ENCODE measurements around the gene SEC23A. TPM values are rescaled to one million over a fixed set of nuclear protein-coding genes. Genes with fewer than 3 reads are reported as not detected.
A peak's percentile ranks its signal among the peaks of the same experiment; 100 is the strongest.

The SEC23A gene
- total and polyA plus RNA-seq, 2 of the 13 experiments (the other 11 are each of a cell fraction or from before 2014, with no cell fraction given), result 403 to 887 TPM

GRCh38 chr14:39104078-39104801 is 1.2 kb upstream of the SEC23A start (continued):
- TF ChIP-seq HNF1B (CRISPR knock-in tag; IDR thresholded peaks at IDR 0.05) (peak; percentile 38; the same call in 1 of the 2 replicates), GLI4 (CRISPR knock-in tag; IDR thresholded peaks at IDR 0.05; ENCODE audit: borderline replicate concordance) (0 out of 2 replicates have a peak, but pooled peaks have one; percentile 54), MIER2 (CRISPR knock-in tag; IDR thresholded peaks at IDR 0.05) (0 out of 2 replicates have a peak, but pooled peaks have one; percentile 0), SMAD9 (CRISPR knock-in tag; IDR thresholded peaks at IDR 0.05) (0 out of 2 replicates have a peak, but pooled peaks have one; percentile 74), CCDC6 (CRISPR knock-in tag; IDR thresholded peaks at IDR 0.05) (0 out of 2 replicates have a peak, but pooled peaks have one; percentile 35), IKZF4 (CRISPR knock-in tag; IDR thresholded peaks at IDR 0.05; ENCODE audit: borderline replicate concordance, low read depth, not compliant biosample characterization) (peak; percentile 49), RXRA (CRISPR knock-in tag; IDR thresholded peaks at IDR 0.05) (peak; percentile 35; the same call in 1 of the 2 replicates), ZMYM3 (CRISPR knock-in tag; IDR thresholded peaks at IDR 0.05) (peak; percentile 74; the same call in 1 of the 2 replicates), ZC3H4 (CRISPR knock-in tag; IDR thresholded peaks at IDR 0.05; ENCODE audit: borderline replicate concordance) (peak; percentile 69; the same call in 1 of the 2 replicates), NPAS2 (CRISPR knock-in tag; IDR thresholded peaks at IDR 0.05; ENCODE audit: borderline replicate concordance) (0 out of 2 replicates have a peak, but pooled peaks have one; percentile 33), ATF6 (CRISPR knock-in tag; conservative IDR thresholded peaks at IDR 0.05) (0 out of 2 replicates have a peak, but pooled peaks have one; percentile 42), NFKB2 (CRISPR knock-in tag; IDR thresholded peaks at IDR 0.05; ENCODE audit: borderline replicate concordance) (peak; percentile 39; the same call in 1 of the 2 replicates), CENPBD1 (CRISPR knock-in tag; IDR thresholded peaks at IDR 0.05; ENCODE audit: borderline replicate concordance, low read depth) (0 out of 2 replicates have a peak, but pooled peaks have one; percentile 1)
